Measurements from ENCODE around the gene INPP5A.

GRCh38 chr10:132536877-132537683, 507 bp upstream of the INPP5A start:
- no peak for TF ChIP-seq CTCF (conservative IDR thresholded peaks at IDR 0.05)
- TF ChIP-seq ZFX (IDR thresholded peaks at IDR 0.05), result peak; percentile 72; the same call in 1 of the 2 replicates
